Ramos (cell line): ENCODE measurements around the gene FKBP9.

Experiments
- in situ Hi-C: fragments of 300-500 bp; cut with MboI; formaldehyde crosslinking; loops from one replicate; pipeline ENCODE4 v1.14.3; 2022; ENCODE audit warnings: low sequenced_read_pairs; ENCODE audit not compliant: unreplicated experiment

The FKBP9 gene

DNA sequence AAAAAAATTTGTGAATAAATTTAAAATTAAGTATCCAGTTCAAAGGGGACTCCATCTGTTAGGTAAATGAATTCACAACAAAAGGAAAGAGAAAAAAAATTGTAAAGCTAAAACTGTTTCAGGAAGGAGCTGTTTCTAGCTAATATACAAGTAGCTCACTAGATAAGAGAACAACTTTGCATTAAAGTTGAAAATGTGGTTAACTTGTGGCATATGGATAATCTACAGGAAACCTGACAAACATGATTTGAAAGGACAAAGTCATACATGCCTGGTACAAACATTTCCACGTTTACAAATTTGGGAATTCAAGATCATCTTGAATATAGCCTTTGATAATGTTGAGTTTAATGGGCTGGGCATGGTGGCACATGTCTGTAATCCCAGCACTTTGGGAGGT, 96.5 kb downstream of the FKBP9 start:
- in situ Hi-C loops, result no loop called here

- in situ Hi-C loops, result no loop called here
Observed at GRCh38 chr7:33054261-33054964, 97.2 kb downstream of the FKBP9 start.

- in situ Hi-C loops, result no loop called here
Observed at GRCh38 chr7:33055158-33055557, 97.9 kb downstream of the FKBP9 start.
